ENCODE data around the gene COL27A1.

DNA sequence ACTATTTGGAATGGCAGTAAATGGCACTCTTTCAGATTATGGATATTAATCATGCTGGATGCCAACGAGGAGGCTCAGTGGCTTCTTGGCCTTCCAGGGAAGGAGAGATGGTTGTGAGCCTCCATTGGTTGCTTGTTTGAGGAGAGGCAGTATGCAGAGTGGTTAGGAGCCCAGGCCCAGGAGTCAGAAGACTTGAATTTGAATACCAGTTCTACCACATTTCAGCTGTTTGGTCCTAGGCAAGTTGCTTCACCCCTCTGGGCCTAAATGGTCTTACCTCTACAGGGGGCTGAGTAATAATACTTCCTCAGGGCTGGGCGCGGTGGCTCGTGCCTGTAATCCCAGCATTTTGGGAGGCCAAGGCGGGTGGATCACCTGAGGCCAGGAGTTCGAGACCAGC, 52.5 kb downstream of the COL27A1 start:
- TF ChIP-seq MYC (IDR thresholded peaks at IDR 0.05; ENCODE audit: low read depth, low read length): no peak
- TF ChIP-seq, protein P1, sequence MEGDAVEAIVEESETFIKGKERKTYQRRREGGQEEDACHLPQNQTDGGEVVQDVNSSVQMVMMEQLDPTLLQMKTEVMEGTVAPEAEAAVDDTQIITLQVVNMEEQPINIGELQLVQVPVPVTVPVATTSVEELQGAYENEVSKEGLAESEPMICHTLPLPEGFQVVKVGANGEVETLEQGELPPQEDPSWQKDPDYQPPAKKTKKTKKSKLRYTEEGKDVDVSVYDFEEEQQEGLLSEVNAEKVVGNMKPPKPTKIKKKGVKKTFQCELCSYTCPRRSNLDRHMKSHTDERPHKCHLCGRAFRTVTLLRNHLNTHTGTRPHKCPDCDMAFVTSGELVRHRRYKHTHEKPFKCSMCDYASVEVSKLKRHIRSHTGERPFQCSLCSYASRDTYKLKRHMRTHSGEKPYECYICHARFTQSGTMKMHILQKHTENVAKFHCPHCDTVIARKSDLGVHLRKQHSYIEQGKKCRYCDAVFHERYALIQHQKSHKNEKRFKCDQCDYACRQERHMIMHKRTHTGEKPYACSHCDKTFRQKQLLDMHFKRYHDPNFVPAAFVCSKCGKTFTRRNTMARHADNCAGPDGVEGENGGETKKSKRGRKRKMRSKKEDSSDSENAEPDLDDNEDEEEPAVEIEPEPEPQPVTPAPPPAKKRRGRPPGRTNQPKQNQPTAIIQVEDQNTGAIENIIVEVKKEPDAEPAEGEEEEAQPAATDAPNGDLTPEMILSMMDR (IDR thresholded peaks at IDR 0.05; ENCODE audit: low read depth, low read length): no peak

Measured in NB4 (cell line).